Fibroblast of the conjunctiva (primary cell): ENCODE measurements around the gene TLCD3B.
A peak's percentile ranks its signal among the peaks of the same experiment; 100 is the strongest.
"Not testable (repeated sequence)": the region's sequence is repeated elsewhere in the genome, so short reads cannot be mapped to it uniquely, and the experiment has no call there.

Experiments
- DNase-seq: peaks from one replicate; pipeline ENCODE4 v3.0.0-alpha.2; 2010; ENCODE audit warnings: low read depth

Gene TLCD3B

GRCh38 chr16:30060836-30061554, 29.9 kb upstream of the TLCD3B start:
- DNase-seq, result no peak

GRCh38 chr16:30060346-30060745, 29.3 kb upstream of the TLCD3B start:
- no peak for DNase-seq

DNA sequence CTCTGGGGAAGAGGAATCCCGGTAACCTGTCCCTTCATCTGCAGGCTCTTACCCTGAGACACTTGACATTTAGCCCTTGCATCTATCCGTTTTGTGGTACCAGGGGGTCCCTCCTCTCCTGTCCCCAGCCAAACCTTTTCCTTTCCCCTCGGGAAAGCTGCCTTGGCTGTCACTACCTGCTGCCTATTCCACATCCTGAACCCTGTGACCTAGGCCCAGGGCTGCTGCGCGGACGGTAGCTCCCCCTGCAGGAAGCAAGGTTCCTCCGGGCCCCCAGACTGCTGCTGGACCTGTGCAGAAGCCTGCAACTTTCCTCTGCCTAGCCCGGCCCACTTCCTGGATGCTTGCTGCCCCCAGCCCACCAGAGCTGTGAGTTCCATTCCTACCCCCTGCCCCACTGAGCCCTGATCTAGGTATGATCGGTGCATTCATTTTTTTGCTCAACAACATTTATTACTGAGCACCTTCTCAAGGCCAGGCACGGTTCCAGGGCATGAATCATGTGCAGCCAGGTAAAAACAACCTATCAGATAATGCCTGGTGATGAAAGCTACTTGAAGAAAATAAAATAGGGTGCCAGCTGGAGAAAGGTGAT, 24.0 kb upstream of the TLCD3B start:
- DNase-seq, result no peak

GRCh38 chr16:30054451-30054850, 23.4 kb upstream of the TLCD3B start:
- no peak for DNase-seq

DNA sequence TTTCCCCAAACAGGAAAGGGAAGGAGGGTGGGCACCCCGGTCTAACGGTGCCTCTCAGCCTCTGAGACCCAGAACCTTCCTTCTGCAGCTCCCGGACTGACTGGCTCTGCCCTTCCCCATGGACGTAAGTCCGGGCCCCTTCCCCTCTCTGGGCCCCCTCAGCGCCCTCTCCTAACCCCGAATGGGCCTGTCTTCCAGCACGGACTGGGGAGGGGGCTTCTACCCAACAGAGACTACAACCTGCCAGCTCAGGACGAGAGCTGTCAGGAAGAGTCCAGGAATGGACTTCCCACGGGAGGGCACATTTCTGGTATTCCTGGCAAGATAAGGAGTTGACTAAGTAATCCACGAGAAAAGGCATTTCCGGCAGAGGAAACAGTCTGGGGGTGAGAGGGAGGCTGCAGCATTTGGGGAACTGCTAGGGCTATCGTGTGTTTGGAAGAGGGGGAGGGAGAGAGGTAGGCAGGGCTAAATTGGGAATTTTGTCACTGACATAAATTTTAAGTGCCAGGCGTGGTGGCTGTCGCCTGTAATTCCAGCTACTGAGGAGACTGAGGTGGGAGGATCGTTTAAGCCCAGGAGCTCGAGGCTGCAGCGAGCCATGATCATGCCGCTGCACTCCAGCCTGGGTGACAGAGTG, 22.4 kb upstream of the TLCD3B start:
- no peak for DNase-seq

DNA sequence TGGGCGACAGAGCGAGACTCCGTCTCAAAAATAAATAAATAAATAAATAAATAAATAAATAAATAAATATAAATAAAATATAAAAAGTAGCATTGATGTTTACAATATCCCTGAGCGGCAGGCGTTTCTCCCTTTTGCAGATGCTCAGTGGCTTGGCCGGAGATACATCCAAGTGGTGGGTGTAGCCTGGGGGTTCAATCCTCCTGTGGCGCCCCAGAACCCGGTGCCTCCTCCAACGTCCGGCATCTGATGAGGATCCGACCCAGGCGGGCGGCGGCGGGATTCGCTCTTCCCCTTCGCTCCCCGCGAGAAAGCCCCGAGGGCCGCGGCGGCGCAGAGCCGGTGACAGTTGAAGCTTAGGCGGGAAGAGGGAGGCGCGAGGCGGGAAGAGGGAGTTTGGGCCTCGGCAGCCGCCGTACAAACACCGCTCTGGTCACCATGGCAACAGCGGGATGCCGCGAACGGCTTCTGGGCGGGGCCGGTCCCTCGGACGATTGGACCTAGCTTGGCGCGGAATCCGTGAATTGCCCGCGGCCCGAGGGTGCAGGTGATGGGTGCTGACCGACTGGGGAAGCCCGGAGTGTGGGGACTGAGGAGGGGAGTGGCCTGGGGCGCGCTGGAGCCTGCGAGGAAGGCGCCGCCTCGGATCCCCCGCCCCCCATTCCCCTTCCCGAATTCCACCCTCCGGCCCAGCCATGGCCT, 21.8 kb upstream of the TLCD3B start:
- peak; percentile 80 for DNase-seq

GRCh38 chr16:30051518-30051917, 20.4 kb upstream of the TLCD3B start:
- no peak for DNase-seq

DNA sequence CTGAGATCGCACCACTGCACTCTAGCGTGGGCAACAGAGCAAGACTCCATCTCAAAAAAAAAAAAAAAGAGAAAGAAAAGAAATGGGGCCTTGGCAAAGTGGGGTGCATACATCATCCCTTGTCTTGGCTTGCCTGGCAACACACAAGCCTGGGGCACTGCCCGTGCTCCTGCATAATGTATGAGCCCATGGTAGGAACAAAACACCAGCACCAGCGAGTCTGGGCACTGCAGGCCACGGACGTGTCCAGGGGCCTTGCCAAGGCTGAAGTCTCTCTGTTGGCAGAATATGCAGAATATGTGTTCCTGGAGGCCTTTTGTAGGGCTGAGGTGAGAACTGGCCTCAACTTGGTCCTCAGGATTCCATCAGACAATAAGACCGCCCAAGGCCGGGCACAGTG, 18.8 kb upstream of the TLCD3B start:
- no peak for DNase-seq

- DNase-seq, result no peak
Measured at GRCh38 chr16:30046588-30046987, 15.5 kb upstream of the TLCD3B start.

DNA sequence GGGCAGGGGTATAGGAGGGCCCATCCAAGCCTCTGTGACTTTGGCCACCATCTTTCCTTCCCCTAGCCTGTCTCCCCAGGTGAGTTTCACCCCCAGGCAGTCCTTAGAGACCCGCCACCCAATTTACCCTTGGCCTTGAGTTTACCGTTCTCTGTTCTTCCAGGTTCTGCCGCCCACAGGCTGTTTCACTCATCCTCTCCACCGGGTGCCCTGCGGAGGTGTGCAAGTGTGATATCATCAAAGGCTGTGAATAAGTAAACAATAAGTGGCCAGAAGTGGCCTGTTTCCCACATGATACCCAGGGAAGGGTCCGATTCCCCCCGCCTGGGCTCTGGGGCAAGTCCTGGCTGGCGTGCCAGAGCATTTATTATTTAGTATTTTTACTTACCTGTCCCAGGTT, 15.1 kb upstream of the TLCD3B start:
- DNase-seq, result no peak

GRCh38 chr16:30041841-30042240, 10.8 kb upstream of the TLCD3B start:
- DNase-seq, result no peak

GRCh38 chr16:30040690-30041089, 9.6 kb upstream of the TLCD3B start:
- DNase-seq, result not testable (repeated sequence)

DNA sequence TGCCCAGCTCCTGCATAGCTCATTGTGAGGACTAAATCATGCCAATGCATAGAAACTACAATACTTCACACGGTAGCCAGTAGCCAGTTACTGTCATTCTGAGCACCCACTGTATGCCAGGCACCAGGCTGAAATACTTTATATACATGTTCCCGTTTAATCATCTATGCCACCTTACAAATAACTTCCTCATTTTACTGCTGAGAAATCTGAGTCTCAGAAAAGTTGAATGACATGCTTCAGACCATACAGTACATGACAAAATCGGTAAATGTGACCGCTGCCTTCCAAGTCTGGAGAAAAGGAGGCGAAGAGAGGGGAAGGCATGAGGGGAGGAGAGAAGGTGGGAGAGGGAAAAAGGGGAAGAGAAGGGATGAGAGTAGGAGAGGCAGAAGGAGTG, 9.2 kb upstream of the TLCD3B start:
- no peak for DNase-seq

DNA sequence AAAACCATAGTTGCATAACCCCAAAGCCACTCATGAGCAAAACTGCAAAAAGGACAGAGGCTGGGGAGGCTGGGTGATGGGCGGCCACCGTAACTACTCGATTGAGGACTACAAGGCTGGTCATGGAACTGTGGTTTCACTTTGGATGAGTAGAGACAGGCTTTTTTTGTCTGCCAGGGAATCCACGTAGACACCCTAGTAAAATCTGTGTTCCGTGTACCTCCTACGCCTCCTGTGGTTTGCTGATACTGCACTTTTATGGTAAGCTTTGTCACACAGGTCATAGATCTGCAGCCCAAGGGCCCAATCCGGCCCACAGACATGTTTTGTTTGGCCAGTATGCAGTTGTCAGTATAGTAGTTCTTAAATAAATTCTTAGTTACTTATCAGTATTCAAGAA, 2.2 kb upstream of the TLCD3B start:
- no peak for DNase-seq

DNA sequence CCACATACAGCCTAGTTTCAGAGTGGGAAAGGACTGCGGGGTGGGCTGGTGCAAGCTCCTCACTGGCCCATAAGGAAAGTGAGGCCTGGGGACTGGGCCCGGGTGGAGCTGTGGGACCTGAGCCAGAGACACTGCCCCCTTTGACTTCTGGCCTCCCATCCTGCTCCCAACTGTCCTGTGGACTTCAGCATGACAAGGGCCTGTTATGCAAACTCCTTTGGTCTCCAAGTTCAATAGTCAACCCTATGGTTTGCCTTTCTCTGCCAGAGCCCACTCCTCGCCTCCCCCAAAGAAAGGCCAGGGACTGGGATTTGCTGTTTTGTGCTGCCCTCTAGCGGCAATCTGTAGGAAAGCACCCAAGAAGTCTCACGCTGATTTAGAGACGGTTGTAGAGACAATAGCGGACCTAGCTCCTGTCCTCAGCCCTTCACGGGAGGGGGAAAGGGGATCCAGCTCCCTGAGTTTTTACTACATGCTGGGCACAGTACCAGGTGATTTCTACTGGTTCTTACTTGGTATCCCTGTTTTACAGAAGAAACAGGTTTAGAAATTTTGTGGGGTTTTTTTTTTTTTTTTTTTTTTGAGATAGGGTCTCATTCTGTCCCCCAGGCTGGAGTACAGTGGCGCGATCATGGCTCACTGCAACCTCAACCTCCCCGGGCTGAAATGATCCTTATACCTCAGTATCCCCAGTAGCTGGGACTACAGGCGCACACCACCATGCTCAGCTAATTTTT, 1.2 kb upstream of the TLCD3B start:
- DNase-seq, result peak; percentile 55

DNA sequence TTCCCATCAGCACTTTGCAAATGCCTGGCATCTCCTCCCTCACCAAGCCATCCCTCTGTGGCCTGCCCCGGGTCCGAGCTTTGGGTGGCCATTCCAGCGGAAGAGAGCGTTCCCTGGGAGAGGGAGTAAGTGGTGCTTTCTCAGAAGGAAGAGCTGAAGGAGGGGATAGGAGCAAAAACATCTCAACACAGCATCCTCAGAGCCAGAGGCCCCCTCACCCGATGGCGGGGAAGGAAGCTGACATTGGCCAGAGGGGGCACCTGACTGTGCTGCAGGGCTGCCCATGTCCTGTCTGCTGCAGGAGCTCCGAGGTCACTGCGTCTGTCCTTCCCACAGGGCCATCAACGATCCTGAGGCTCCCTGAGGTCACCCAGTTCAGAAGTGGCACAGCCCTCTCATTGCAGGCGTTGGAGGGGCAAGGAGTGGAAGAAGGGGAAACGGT, 427 bp upstream of the TLCD3B start:
- no peak for DNase-seq

GRCh38 chr16:30030011-30030685, 923 bp downstream of the TLCD3B start:
- no peak for DNase-seq

DNA sequence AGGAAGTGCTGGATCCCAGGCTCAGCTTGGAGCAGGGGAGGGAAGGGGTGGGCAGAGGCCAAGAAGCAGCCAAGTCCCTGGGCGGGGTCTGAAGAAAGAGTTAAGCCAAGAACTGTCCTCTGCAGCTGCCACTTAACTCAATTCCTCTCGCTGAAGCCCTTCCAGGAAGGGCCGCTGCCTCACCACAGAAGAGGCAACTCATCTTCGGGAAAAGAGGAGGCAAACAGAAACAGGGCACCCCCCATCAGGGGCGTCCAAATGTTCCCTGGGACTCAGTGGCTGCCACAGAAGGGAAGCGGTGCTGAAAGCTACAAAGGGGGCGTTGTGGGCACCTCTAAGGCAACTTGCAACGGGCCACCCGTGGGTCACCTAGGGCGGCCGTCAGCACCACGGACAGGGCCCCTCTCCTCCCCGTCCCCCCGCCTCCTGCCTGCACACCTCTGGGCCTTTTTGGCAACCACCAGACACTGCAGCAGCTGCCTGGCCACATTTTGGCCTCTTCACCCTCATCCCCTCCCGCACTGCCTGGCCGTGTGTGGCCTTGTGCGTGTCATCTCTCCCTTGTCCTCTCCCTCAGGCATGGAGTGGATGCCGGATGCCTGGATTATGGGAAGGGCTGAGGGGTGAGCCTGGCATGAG, 2.5 kb downstream of the TLCD3B start:
- DNase-seq, result no peak

GRCh38 chr16:30027588-30028437, 3.3 kb downstream of the TLCD3B start:
- DNase-seq, result no peak

DNA sequence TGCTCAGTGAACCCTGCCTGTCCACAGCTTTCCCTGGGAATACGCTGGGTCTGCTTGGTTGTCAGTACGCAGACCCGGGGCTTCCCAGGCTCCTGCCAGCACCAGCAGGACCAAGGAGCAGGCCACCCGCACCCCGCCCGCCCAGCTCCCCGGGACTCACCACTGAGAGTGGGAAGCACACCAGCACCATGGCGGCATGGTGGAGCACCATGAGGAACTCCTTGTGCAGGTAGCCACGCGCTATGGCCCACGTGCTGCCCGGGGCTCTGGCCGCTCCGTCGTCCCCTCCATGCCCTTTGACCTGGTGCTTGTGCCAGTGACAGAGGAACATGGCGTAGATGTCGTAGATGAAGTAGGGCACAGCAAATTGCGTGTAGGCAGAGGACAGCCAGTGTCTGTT, 4.6 kb downstream of the TLCD3B start:
- DNase-seq, result no peak
